ENCODE measurements around the gene SELENOK. TPM values are rescaled to one million over a fixed set of nuclear protein-coding genes. Genes with fewer than 3 reads are reported as not detected.

SELENOK gene
- total and polyA plus RNA-seq, 2 of the 13 experiments (the other 11 are each of a cell fraction or from before 2014, with no cell fraction given) = 67.0 to 81.0 TPM

DNA sequence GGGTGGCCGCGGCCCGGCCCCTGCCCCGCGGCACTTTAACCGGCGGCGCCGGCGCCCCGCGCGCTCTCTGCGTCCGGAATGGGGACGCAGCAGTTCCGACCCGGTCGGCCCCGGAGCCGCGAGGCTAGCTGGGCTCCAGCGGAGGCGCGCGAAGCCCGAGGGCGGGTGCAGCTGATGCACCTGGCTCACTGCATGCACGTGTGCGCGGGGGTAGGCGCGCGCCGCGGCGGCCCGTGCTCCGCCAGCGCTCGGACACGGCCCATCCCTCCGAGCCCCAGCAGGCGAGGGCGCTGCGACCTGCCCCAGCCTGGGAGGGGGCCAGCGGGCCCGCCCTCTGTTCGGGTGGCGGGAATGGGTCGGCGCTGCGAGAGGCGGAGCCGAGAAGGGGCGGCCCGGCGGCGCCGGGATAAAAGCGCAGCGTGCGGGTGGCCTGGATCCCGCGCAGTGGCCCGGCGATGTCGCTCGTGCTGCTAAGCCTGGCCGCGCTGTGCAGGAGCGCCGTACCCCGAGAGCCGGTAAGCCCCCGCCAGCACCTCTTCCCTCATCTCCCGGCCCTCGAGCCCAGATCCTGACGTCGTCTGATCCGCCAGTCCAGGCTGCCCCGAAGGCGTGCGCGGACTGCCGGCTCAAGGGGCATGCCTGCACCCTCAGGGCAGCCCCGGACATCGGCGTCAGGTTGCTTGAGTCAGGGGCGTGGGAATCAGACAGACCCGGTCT lies 45.4 kb downstream of the SELENOK start, which contains the start of the genes CHDH and IL17RB (continued):
- TF ChIP-seq ETV5 (CRISPR knock-in tag; IDR thresholded peaks at IDR 0.05; ENCODE audit: borderline replicate concordance) (peak; percentile 46), SMYD3 (CRISPR knock-in tag; IDR thresholded peaks at IDR 0.05) (peak; percentile 92), HHEX (CRISPR knock-in tag; IDR thresholded peaks at IDR 0.05) (no peak), GTF2F1 (IDR thresholded peaks at IDR 0.05; ENCODE audit: low read length) (no peak), ZNF563 (CRISPR knock-in tag; IDR thresholded peaks at IDR 0.05) (peak; percentile 57; the same call in 1 of the 2 replicates), HMGXB3 (CRISPR knock-in tag; IDR thresholded peaks at IDR 0.05; ENCODE audit: borderline replicate concordance) (no peak), HOXA3 (CRISPR knock-in tag; IDR thresholded peaks at IDR 0.05) (no peak; the same call in 1 of the 2 replicates), ARNT2 (CRISPR knock-in tag; IDR thresholded peaks at IDR 0.05; ENCODE audit: low read depth) (peak; percentile 95), ZNF224 (CRISPR knock-in tag; IDR thresholded peaks at IDR 0.05) (peak; percentile 91), ZNF674 (CRISPR knock-in tag; IDR thresholded peaks at IDR 0.05; ENCODE audit: low read depth) (peak; percentile 91; the same call in 1 of the 2 replicates), SMC3 (IDR thresholded peaks at IDR 0.05; ENCODE audit: low read length) (no peak), TAF1 (CRISPR knock-in tag; IDR thresholded peaks at IDR 0.05) (peak; percentile 71), HNRNPH1 (optimal IDR thresholded peaks at IDR 0.05; ENCODE audit: low read depth, low read length) (no peak), ZFX (CRISPR knock-in tag; IDR thresholded peaks at IDR 0.05; ENCODE audit: low read depth) (peak; percentile 89), GATAD1 (CRISPR knock-in tag; IDR thresholded peaks at IDR 0.05) (no peak; the same call in 1 of the 2 replicates), ZMAT3 (CRISPR knock-in tag; conservative IDR thresholded peaks at IDR 0.05) (peak; percentile 96), ARID3A (IDR thresholded peaks at IDR 0.05; ENCODE audit: low read depth, low read length) (no peak), HOXA9 (CRISPR knock-in tag; IDR thresholded peaks at IDR 0.05; ENCODE audit: borderline replicate concordance) (peak; percentile 93), ZNF343 (CRISPR knock-in tag; IDR thresholded peaks at IDR 0.05) (0 out of 2 replicates have a peak, but pooled peaks have one; percentile 78), TCF12 (IDR thresholded peaks at IDR 0.05) (no peak), TCF12 (CRISPR knock-in tag; IDR thresholded peaks at IDR 0.05) (peak; percentile 81), ZFP36L2 (CRISPR knock-in tag; IDR thresholded peaks at IDR 0.05) (peak; percentile 69; the same call in 1 of the 2 replicates), CREB1 (IDR thresholded peaks at IDR 0.05) (no peak), CREB1 (CRISPR knock-in tag; IDR thresholded peaks at IDR 0.05) (no peak)
- TF ChIP-seq, protein P1, sequence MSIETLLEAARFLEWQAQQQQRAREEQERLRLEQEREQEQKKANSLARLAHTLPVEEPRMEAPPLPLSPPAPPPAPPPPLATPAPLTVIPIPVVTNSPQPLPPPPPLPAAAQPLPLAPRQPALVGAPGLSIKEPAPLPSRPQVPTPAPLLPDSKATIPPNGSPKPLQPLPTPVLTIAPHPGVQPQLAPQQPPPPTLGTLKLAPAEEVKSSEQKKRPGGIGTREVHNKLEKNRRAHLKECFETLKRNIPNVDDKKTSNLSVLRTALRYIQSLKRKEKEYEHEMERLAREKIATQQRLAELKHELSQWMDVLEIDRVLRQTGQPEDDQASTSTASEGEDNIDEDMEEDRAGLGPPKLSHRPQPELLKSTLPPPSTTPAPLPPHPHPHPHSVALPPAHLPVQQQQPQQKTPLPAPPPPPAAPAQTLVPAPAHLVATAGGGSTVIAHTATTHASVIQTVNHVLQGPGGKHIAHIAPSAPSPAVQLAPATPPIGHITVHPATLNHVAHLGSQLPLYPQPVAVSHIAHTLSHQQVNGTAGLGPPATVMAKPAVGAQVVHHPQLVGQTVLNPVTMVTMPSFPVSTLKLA (IDR thresholded peaks at IDR 0.05) = no peak
